NCI-H748 (cell line): ENCODE measurements around the gene DHX32.
"Not testable (repeated sequence)": the region's sequence is repeated elsewhere in the genome, so short reads cannot be mapped to it uniquely, and the experiment has no call there.

ENCODE experiments used
- DNase-seq: peaks from one replicate; lab custom pipeline; 2025; ENCODE audit not compliant: unreplicated experiment; lab: John Stamatoyannopoulos, UW

Gene DHX32

GRCh38 chr10:125881192-125881591, at the start of gene DHX32:
Gene DHX32 (minus strand): TSS chr10:125881292. CDS start chr10:125880824, 468 bp downstream.
- DNase-seq = no peak

GRCh38 chr10:125929618-125930017, 48.5 kb upstream of the DHX32 start:
- no peak for DNase-seq

- DNase-seq = peak; percentile 23
These were observed 48.0 kb upstream of the DHX32 start for GRCh38 chr10:125928928-125929585.

- DNase-seq = not testable (repeated sequence)
These were observed 46.2 kb upstream of the DHX32 start for GRCh38 chr10:125927265-125927664.

GRCh38 chr10:125926247-125926646, 45.2 kb upstream of the DHX32 start:
- no peak for DNase-seq

- DNase-seq = no peak
These were observed 44.3 kb upstream of the DHX32 start for GRCh38 chr10:125925262-125925834.

- not testable (repeated sequence) for DNase-seq
These were observed 40.7 kb upstream of the DHX32 start for GRCh38 chr10:125921643-125922306.

- not testable (repeated sequence) for DNase-seq
These were observed 36.7 kb upstream of the DHX32 start for GRCh38 chr10:125917704-125918361.

- no peak for DNase-seq
These were observed 35.9 kb upstream of the DHX32 start for GRCh38 chr10:125916977-125917376.

- peak; percentile 34 for DNase-seq
These were observed 32.2 kb upstream of the DHX32 start for GRCh38 chr10:125913277-125913676.

- peak; percentile 90 for DNase-seq
These were observed 30.9 kb upstream of the DHX32 start for GRCh38 chr10:125911990-125912389.

- no peak for DNase-seq
These were observed 30.1 kb upstream of the DHX32 start for GRCh38 chr10:125911145-125911544.

GRCh38 chr10:125909491-125909890, 28.4 kb upstream of the DHX32 start:
- DNase-seq = not testable (repeated sequence)

GRCh38 chr10:125908813-125909212, 27.7 kb upstream of the DHX32 start:
- not testable (repeated sequence) for DNase-seq

GRCh38 chr10:125907598-125907997, 26.5 kb upstream of the DHX32 start:
- DNase-seq = not testable (repeated sequence)

- DNase-seq = peak; percentile 2
These were observed 24.2 kb upstream of the DHX32 start for GRCh38 chr10:125905069-125905994.

- DNase-seq = not testable (repeated sequence)
These were observed 22.1 kb upstream of the DHX32 start for GRCh38 chr10:125903135-125903640.

GRCh38 chr10:125900963-125901362, 19.9 kb upstream of the DHX32 start:
- DNase-seq = not testable (repeated sequence)

- not testable (repeated sequence) for DNase-seq
These were observed 16.2 kb upstream of the DHX32 start for GRCh38 chr10:125897317-125897716.
